Neural cell (in vitro differentiated cells): ENCODE measurements around the gene TET1. TPM values are rescaled to one million over a fixed set of nuclear protein-coding genes. Genes with fewer than 3 reads are reported as not detected.

Source experiments
- H2AFZ ChIP-seq: fragments of 200-600, 300-800 bp; sonication (generic), shearing (Covaris generic); 2 replicates; pipeline ENCODE4 v1.6.0; 2014; ENCODE audit warnings: low read depth, mild to moderate bottlenecking, antibody characterized with exemption, low read length, moderate library complexity
- H3F3A ChIP-seq: fragments of 200-600 bp; shearing (Covaris generic); 2 replicates; pipeline ENCODE4 v1.6.1; 2016; ENCODE audit warnings: mild to moderate bottlenecking, moderate library complexity, mixed read lengths, antibody characterized with exemption, low read length; ENCODE audit not compliant: insufficient read depth, poor library complexity, severe bottlenecking
- H3K27ac ChIP-seq: fragments of 200-600, 300-800 bp; sonication (generic), shearing (Covaris generic); 2 replicates; pipeline ENCODE4 v1.5.1; 2014; ENCODE audit warnings: mild to moderate bottlenecking, low read length, moderate library complexity
- H3K27me3 ChIP-seq: fragments of 300-800, 200-600 bp; sonication (generic), shearing (Covaris generic); 2 replicates; pipeline ENCODE4 v1.6.0; 2014; ENCODE audit warnings: mild to moderate bottlenecking, low read depth, low read length, moderate library complexity; ENCODE audit not compliant: insufficient read depth
- H3K36me3 ChIP-seq: fragments of 300-800, 200-600 bp; sonication (generic), shearing (Covaris generic); 2 replicates; pipeline ENCODE4 v1.5.1; 2014; ENCODE audit warnings: mild to moderate bottlenecking, antibody characterized with exemption, low read length, moderate library complexity; ENCODE audit not compliant: insufficient read depth
- H3K4me2 ChIP-seq: fragments of 300-800, 200-600 bp; sonication (generic), shearing (Covaris generic); 2 replicates; pipeline ENCODE4 v1.6.0; 2014; ENCODE audit warnings: mild to moderate bottlenecking, low read length
- H3K4me3 ChIP-seq: fragments of 300-800, 200-600 bp; sonication (generic), shearing (Covaris generic); 2 replicates; pipeline ENCODE4 v1.5.1; 2014; ENCODE audit warnings: mild to moderate bottlenecking, low read length, moderate library complexity
- H3K79me2 ChIP-seq: fragments of 200-600 bp; shearing (Covaris generic); replicated peaks from 2 replicates; pipeline ENCODE4 v1.6.0; 2014; ENCODE audit warnings: mild to moderate bottlenecking, low read length, moderate library complexity; ENCODE audit not compliant: insufficient read depth
- H3K9ac ChIP-seq: fragments of 300-800, 200-600 bp; sonication (generic), shearing (Covaris generic); 2 replicates; pipeline ENCODE4 v1.6.1; 2016; ENCODE audit warnings: mild to moderate bottlenecking, low read length, mixed read lengths
- H3K9me2 ChIP-seq: fragments of 200-600 bp; shearing (Covaris generic); 2 replicates; pipeline ENCODE4 v1.6.1; 2016; ENCODE audit warnings: mild to moderate bottlenecking, low read length, mixed read lengths; ENCODE audit not compliant: insufficient read depth
- H3K9me3 ChIP-seq: fragments of 200-600, 300-800 bp; sonication (generic), shearing (Covaris generic); 2 replicates; pipeline ENCODE4 v1.6.1; 2016; ENCODE audit warnings: mild to moderate bottlenecking, mixed run types, low read length, moderate library complexity, mixed read lengths
- H4K20me1 ChIP-seq: fragments of 200-600 bp; shearing (Covaris generic); 2 replicates; pipeline ENCODE4 v1.6.1; 2016; ENCODE audit warnings: mild to moderate bottlenecking, mixed run types; ENCODE audit not compliant: insufficient read depth
- EP300 ChIP-seq: fragments of 450-650 bp; conservative IDR thresholded peaks from 2 replicates; pipeline ENCODE4 v1.6.1; 2014; ENCODE audit warnings: antibody characterized with exemption, mild to moderate bottlenecking, moderate library complexity; ENCODE audit not compliant: poor library complexity, severe bottlenecking
- EZH2 ChIP-seq: fragments of 200-600, 300-800 bp; shearing (Covaris generic), sonication (generic); IDR thresholded peaks from 2 replicates; pipeline ENCODE4 v1.6.1; 2014; ENCODE audit warnings: antibody characterized with exemption, low read length, borderline replicate concordance, mild to moderate bottlenecking; ENCODE audit not compliant: insufficient read depth, poor library complexity, severe bottlenecking
- MXI1 ChIP-seq: fragments of 450-650 bp; conservative IDR thresholded peaks from 2 replicates; pipeline ENCODE4 v1.6.1; 2014; ENCODE audit warnings: antibody characterized with exemption, mild to moderate bottlenecking; ENCODE audit not compliant: poor library complexity, severe bottlenecking
- POLR2AphosphoS5 ChIP-seq: IDR thresholded peaks from 2 replicates; pipeline ENCODE4 v1.6.1; 2012
- RAD21 ChIP-seq: fragments of 450-650 bp; conservative IDR thresholded peaks from 2 replicates; pipeline ENCODE4 v1.6.1; 2014; ENCODE audit warnings: antibody characterized with exemption, mild to moderate bottlenecking, moderate library complexity
- SMC3 ChIP-seq: fragments of 450-650 bp; conservative IDR thresholded peaks from 2 replicates; pipeline ENCODE4 v1.6.1; 2014; ENCODE audit warnings: antibody characterized with exemption, mild to moderate bottlenecking, moderate library complexity; ENCODE audit not compliant: poor library complexity
- TAF1 ChIP-seq: IDR thresholded peaks from 2 replicates; pipeline ENCODE4 v1.6.1; 2012; ENCODE audit warnings: low read depth
- polyA plus RNA-seq: library from polyadenylated mRNA; depleted of rRNA; stranded (reverse); fragments of >200 nt; gene quantifications from 2 replicates; pipeline ENCODE4 v1.2.3, GENCODE V29; 2014
- TF ChIP-seq, protein P1 (sequence below): fragments of 450-650 bp; IDR thresholded peaks from 2 replicates; pipeline ENCODE4 v1.5.1; 2014; ENCODE audit warnings: antibody characterized with exemption, mild to moderate bottlenecking, moderate library complexity; ENCODE audit not compliant: poor library complexity, severe bottlenecking
- TF ChIP-seq, protein P2 (sequence below): IDR thresholded peaks from 2 replicates; pipeline ENCODE4 v1.6.1; 2012; ENCODE audit warnings: borderline replicate concordance

TET1 gene
- polyA plus RNA-seq, 1 donor from 2014 or later, result 3.6 TPM

DNA sequence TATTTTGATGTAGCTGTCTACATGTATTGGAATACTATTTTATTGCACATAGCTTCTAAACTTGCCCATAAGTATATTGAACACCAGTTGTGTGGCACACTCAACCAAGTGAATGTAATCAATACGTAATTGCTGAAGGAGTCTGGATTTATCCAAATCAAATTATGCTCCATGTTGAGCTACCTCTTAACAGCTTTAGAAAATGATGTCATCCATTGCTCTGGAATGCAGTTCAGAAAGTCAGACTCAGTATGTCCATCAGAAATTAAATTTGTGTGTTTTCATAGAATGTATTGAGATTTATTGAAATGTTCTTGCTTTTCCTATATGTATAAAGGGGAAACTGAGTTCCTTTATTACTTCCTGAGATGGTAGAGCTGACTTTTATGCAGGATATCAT lies 135.9 kb downstream of the TET1 start:
- Histone ChIP-seq H3K27ac (no peak overlapping the region), H4K20me1 (no peaks in the 10 kb centered on the region), H3K9ac (no peak overlapping the region), H2AFZ (no peak overlapping the region), H3F3A (no peaks in the 10 kb centered on the region), H3K27me3 (no peaks in the 10 kb centered on the region), H3K9me2 (no peaks in the 10 kb centered on the region), H3K79me2 (no peaks in the 10 kb centered on the region), H3K36me3 (peaks cover 12% of the 10 kb centered on the region), H3K4me2 (no peak overlapping the region), H3K9me3 (no peaks in the 10 kb centered on the region), H3K4me3 (no peak overlapping the region)
- no peak for TF ChIP-seq MXI1

DNA sequence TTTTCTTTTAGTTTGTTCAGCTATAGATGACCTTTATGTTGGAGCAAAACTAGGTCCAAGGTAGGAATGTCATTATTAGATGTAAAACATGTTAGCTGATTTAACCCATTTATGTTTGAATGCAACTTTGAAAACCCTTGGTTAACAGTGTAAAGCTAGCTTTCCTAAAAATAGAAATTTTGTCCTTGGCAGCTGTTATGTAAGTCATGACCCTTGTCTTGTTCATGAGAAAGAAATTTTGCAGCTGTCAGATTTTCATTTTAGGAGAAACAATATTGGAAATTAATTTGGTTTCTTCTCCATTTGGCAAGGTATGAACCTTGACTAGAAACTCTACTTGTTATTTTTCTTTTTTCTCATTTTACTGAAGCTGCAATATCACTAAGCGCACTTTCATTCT lies 137.0 kb downstream of the TET1 start:
- H3K27ac ChIP-seq, result no peak overlapping the region
- H3K9ac ChIP-seq, result no peak overlapping the region
- H4K20me1 ChIP-seq, result no peaks in the 10 kb centered on the region
- H3K79me2 ChIP-seq, result no peaks in the 10 kb centered on the region
- no peaks in the 10 kb centered on the region for H3K9me3 ChIP-seq
- no peaks in the 10 kb centered on the region for H3F3A ChIP-seq
- H3K9me2 ChIP-seq, result no peaks in the 10 kb centered on the region
- H2AFZ ChIP-seq, result no peak overlapping the region
- H3K4me2 ChIP-seq, result no peak overlapping the region
- H3K4me3 ChIP-seq, result no peak overlapping the region
- no peaks in the 10 kb centered on the region for H3K27me3 ChIP-seq
- no peak for TF ChIP-seq EP300
- peaks cover under 1% of the 10 kb centered on the region for H3K36me3 ChIP-seq

DNA sequence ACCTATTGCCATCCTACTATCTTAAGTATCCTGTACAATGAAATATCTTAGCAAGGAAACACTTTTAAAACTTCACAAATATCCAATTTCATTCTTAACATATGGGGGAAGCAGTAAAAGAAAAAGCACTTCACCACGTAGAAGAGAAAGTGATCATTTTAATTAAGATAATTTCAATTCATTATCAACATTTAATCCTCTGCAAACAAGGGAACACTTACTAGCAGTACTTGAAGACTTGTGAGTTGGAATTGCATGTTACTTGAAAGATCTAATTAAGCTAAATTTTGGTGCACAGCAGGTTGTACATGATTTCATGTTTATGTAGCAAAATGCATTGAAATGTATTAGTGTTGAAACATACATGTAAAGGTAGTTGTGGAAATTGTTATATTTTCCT lies 140.1 kb downstream of the TET1 start:
- H3K9ac ChIP-seq, result no peak overlapping the region
- H3K79me2 ChIP-seq, result no peaks in the 10 kb centered on the region
- TF ChIP-seq SMC3 (no peak), POLR2AphosphoS5 (no peak), MXI1 (no peak), RAD21 (no peak), EZH2 (no peak), TAF1 (no peak), EP300 (no peak)
- TF ChIP-seq, protein P1, sequence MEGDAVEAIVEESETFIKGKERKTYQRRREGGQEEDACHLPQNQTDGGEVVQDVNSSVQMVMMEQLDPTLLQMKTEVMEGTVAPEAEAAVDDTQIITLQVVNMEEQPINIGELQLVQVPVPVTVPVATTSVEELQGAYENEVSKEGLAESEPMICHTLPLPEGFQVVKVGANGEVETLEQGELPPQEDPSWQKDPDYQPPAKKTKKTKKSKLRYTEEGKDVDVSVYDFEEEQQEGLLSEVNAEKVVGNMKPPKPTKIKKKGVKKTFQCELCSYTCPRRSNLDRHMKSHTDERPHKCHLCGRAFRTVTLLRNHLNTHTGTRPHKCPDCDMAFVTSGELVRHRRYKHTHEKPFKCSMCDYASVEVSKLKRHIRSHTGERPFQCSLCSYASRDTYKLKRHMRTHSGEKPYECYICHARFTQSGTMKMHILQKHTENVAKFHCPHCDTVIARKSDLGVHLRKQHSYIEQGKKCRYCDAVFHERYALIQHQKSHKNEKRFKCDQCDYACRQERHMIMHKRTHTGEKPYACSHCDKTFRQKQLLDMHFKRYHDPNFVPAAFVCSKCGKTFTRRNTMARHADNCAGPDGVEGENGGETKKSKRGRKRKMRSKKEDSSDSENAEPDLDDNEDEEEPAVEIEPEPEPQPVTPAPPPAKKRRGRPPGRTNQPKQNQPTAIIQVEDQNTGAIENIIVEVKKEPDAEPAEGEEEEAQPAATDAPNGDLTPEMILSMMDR, result no peak
- TF ChIP-seq, protein P2, sequence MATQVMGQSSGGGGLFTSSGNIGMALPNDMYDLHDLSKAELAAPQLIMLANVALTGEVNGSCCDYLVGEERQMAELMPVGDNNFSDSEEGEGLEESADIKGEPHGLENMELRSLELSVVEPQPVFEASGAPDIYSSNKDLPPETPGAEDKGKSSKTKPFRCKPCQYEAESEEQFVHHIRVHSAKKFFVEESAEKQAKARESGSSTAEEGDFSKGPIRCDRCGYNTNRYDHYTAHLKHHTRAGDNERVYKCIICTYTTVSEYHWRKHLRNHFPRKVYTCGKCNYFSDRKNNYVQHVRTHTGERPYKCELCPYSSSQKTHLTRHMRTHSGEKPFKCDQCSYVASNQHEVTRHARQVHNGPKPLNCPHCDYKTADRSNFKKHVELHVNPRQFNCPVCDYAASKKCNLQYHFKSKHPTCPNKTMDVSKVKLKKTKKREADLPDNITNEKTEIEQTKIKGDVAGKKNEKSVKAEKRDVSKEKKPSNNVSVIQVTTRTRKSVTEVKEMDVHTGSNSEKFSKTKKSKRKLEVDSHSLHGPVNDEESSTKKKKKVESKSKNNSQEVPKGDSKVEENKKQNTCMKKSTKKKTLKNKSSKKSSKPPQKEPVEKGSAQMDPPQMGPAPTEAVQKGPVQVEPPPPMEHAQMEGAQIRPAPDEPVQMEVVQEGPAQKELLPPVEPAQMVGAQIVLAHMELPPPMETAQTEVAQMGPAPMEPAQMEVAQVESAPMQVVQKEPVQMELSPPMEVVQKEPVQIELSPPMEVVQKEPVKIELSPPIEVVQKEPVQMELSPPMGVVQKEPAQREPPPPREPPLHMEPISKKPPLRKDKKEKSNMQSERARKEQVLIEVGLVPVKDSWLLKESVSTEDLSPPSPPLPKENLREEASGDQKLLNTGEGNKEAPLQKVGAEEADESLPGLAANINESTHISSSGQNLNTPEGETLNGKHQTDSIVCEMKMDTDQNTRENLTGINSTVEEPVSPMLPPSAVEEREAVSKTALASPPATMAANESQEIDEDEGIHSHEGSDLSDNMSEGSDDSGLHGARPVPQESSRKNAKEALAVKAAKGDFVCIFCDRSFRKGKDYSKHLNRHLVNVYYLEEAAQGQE, result no peak
- H3K36me3 ChIP-seq, result no peaks in the 10 kb centered on the region
- no peak overlapping the region for H3K4me3 ChIP-seq
- no peaks in the 10 kb centered on the region for H3K27me3 ChIP-seq
- no peak overlapping the region for H3K4me2 ChIP-seq
- no peaks in the 10 kb centered on the region for H3F3A ChIP-seq
- H2AFZ ChIP-seq, result no peak overlapping the region
- H3K27ac ChIP-seq, result no peak overlapping the region
- no peaks in the 10 kb centered on the region for H3K9me3 ChIP-seq
- no peaks in the 10 kb centered on the region for H4K20me1 ChIP-seq
- no peaks in the 10 kb centered on the region for H3K9me2 ChIP-seq
